Occipital lobe (tissue), 2 donors: Measurements from ENCODE around the gene IFT57. TPM values are rescaled to one million over a fixed set of nuclear protein-coding genes. Genes with fewer than 3 reads are reported as not detected.
"Not testable (repeated sequence)": the region's sequence is repeated elsewhere in the genome, so short reads cannot be mapped to it uniquely, and the experiment has no call there.

Experiments used
- DNase-seq: peaks from one replicate; lab custom pipeline; 2025; lab: John Stamatoyannopoulos, UW
- total RNA-seq: library from RNA; depleted of rRNA; stranded (reverse); fragments of >200 nt; gene quantifications from one replicate; pipeline ENCODE4 v1.2.3, GENCODE V29; 2014

The IFT57 gene
- total RNA-seq, 1 donor from 2014 or later: 55.7 TPM

DNA sequence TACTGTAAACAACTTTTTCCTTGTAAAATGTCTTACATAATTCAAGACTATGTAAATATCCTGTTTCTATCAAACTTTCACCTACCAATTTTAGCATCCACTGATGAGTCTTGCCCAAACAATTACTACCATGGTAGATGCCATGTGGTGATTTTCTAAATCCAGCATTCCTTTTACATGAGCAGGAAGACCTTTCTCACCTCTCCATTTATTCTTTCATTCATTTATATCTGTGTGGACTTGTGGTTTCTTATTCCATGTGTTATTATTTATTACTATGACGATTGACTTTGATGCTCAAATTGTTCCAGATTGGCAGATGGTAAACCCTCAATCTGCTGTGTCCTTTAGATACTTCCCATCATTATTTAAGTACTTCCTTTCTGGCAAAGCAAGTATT is 62.4 kb downstream of the IFT57 start:
- DNase-seq: no peak

DNA sequence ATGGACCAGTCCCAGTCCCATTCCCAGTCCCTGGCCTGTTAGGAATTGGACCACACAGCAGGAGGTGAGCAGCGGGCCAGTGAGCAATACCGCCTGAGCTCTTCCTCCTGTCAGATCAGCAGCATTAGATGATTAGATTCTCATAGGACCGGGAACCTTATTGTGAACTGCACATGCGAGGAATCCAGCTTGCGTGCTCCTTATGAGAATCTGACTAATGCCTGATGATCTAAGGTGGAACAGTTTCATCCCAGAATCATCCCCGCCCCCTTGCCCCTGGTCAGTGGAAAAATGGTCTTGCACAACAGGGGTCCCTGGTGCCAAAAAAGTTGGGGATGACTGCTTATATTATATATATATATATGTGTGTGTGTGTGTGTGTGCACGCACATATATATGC is 63.1 kb downstream of the IFT57 start:
- no peak for DNase-seq

DNA sequence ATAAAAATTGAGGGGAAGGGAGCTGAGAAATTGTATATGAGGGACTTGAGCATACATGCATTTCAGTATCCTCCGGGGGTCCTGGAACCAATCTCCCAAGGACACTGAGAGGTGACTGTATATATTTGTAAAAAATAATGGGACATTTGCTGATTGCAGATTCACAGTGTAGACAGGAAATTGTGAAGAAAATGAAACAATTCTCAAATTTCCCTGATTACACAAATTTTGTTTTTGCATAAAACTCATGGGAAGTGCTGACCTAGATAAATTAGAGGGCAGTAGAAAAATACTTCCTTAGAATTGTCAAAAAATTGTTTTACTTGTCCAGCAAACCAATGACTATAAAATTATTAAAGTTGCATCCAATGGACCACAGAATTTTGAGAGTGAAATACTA is 64.0 kb downstream of the IFT57 start:
- no peak for DNase-seq

- DNase-seq: no peak
These were observed 65.0 kb downstream of the IFT57 start for GRCh38 chr3:108157273-108157672.

DNA sequence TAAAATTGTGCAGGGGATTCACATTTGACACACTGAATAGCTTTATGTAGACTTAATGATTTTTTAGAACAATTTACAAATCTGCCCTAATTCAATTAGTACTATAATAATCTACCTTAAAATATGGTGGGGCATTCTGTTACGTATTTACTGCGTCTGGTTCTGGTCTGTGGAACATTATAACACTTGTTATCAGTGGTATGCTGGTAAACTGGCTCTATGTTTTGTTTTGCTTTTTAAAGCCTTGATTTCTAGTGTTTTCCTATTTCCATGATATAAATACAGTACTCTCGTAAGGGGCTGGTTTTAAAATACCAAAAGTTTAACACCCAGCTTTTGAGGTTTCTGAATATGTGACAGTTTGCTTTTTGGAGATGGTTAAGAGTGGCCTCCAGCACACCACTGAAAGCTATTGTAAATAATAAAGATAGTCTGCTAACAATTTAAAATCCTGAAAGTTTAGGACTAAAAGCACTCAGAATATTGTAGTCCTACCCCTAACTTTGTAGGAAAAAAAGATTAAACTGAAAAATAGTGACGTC is 65.8 kb downstream of the IFT57 start:
- no peak for DNase-seq

DNA sequence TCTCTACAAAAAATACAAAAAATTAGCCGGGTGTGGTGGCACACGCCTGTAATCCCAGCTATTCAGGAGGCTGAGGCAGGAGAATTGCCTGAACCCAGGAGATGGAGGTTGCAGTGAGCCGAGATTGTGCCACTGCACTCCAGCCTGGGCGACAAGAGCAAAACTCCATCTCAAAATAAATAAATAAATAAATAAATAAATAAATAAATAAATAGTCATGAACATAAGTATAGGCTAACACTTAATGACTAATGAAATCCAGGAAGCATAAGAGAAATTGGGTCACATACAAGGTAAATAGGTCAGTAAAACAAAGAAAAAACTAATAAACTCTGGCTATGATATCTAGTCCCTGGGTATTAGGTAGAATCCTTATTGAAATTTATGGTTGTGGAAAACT is 66.6 kb downstream of the IFT57 start:
- not testable (repeated sequence) for DNase-seq

DNA sequence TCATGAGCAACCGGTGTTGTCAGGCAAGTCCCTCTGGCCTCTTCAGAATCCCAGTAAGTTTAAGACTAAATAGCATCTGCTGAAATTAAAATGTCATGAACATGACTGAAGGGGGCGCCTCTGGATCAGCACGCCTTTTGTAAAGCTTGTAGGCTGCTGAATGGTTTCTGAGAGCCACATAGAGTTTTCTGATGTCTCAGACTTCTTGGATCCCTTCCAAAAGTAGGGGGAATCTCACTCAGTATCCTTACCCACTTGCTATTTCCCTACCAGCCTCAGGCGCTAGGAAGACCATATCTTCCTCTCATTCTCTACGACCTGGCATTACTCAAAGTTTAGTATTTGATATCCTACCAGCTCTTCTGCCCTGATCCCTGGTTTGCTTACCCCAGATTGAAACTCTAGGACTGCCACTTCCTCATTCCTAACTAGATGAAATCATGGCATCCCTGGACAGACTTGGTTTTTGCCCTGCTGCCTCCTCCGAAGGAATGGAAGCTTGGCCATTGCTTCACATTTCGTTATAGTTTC is 68.7 kb downstream of the IFT57 start:
- no peak for DNase-seq

- no peak for DNase-seq
These were observed 70.0 kb downstream of the IFT57 start for GRCh38 chr3:108152274-108152673.

DNA sequence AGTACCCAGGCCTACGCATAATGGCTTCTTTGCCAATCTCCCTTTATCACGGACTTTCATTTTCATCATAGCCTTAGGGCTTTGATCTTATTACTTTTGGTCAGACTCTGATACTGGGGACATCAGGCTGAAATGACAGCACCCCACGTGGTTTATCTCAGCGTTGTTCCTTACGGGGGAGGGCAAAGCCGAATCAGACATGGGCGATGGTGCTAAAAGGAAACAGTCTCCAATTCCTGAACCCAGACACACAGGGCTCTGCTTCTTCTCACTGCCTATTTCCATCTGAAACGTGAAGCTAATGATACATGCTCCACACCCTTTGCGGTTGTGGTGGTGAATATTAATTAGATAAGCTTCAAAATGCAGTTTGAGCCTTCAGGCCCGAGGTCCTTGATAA is 72.0 kb downstream of the IFT57 start:
- no peak for DNase-seq

GRCh38 chr3:108146139-108146538 is 76.1 kb downstream of the IFT57 start:
- DNase-seq: no peak

GRCh38 chr3:108145578-108145977 is 76.6 kb downstream of the IFT57 start:
- no peak for DNase-seq

- DNase-seq: no peak
These were observed 84.8 kb downstream of the IFT57 start for GRCh38 chr3:108137460-108137814.

GRCh38 chr3:108136561-108137459 is 85.4 kb downstream of the IFT57 start:
- DNase-seq: no peak

DNA sequence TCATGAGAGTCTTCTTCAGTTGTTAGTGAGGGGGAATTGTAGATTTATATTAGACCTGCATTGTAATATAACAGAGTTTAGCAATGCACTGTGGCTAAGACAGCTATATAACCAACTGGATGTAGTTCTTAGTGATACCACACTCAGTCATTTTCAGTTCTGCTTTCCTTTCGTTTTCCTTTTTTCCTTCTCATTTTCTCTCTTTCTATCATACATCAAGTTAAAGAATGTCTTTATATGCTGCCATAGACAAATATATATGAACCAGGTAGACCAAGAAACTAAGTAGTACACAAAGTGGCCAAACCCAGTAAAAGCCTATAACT is 87.7 kb downstream of the IFT57 start:
- DNase-seq: no peak

GRCh38 chr3:108133858-108134554 is 88.2 kb downstream of the IFT57 start:
- no peak for DNase-seq

GRCh38 chr3:108133048-108133369 is 89.2 kb downstream of the IFT57 start:
- no peak for DNase-seq

- DNase-seq: no peak
These were observed 90.6 kb downstream of the IFT57 start for GRCh38 chr3:108131475-108132134.

DNA sequence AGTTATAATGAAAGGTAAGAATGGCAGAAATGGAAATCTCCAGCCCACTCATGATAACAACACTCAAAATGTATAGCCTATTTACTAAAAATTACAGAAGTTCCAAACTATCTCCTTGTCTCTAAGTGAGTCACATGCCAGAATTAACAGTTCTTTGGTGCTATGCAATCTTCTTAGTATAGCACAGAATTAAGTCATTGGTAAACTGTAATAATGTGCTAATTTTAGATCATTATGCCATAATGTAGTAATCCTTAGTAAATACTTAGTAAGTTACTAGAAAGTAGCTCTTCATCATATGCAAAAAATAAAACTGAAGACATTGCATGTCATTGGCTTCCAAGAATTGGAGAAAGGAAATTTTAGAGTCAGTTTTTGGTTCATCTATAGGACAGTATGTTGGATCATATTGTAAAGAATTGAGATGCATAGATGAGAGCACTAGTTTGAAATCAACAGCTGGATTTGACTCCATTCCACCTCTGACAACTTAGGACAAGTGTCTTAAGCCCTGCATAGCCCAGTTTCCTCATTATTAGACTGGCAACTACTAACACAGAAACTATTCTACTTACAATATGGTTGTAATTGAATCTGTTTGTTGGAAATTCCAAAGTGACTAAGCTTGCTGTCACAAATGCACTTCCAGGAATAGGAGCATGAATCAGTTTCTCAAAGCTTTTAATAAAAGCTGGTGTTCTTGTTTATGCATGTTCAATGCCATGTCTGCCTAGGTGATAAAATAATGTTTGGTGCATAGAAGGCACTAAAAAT is 91.3 kb downstream of the IFT57 start:
- DNase-seq: no peak

- DNase-seq: no peak
These were observed 92.0 kb downstream of the IFT57 start for GRCh38 chr3:108130236-108130635.

GRCh38 chr3:108127301-108127988 is 94.8 kb downstream of the IFT57 start:
- DNase-seq: no peak

- DNase-seq: no peak
These were observed 95.9 kb downstream of the IFT57 start for GRCh38 chr3:108126348-108126747.
